Measurements from ENCODE around the gene PLCB1. TPM values are rescaled to one million over a fixed set of nuclear protein-coding genes. Genes with fewer than 3 reads are reported as not detected.

Gene PLCB1
- total and polyA plus RNA-seq, 2 donors (not counting 3 experiments of a cell fraction or from before 2014, with no cell fraction given), result 10.2 to 53.4 TPM

DNA sequence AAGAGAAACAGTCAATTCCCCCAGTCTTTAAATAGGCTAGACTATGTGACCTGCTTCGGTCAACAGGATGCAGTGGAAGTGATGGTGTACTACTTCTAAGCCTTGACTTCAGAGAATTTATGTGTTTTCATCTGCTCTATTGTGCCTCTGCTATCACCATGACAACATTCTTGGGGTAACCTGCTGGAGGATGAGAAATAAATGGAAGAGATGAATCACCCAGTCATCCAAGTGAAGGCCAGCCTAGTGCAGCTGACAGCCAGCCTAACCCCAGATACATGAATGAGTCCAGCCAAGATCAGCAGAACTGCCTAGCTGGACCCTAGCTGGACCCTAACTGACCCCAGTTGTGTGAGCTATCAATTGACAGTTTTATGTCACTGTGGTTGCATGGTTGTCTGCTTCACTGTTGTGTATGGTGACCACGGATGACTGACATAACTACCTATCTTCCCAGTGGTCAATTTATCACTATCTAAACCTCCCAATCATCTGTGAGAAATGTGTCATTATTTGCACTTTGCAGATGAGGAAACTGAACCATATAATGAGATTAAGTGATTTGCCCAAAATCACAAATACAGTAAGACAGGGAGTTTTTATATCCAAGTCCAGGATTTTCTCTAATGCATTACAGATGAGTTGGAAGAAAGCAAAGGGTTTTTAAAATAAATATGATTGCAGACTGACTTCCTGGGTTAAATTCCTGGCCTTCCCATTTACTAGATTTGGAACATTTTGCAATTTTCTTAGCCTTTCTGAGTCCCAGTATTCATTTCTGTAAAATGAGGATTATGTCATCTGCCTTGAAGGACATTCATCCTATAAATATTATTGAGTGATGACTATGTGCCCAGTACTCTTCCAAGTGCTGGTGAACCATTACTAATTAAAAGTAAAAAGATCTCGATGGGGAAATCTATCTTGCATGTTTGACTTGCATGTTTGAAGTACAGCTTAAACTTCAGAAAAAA is 800.4 kb downstream of the PLCB1 start:
- CTCF ChIA-PET, result no interaction called here
- POLR2A ChIA-PET, result no interaction called here
- Histone ChIP-seq H3K27ac (ENCODE audit: insufficient read depth, low read depth, low read length) (no peak overlapping the region), H3K4me1 (ENCODE audit: control insufficient read depth, extremely low read depth, insufficient read depth, low read length) (no peaks in the 10 kb centered on the region), H4K20me1 (replicated peaks; ENCODE audit: control insufficient read depth, extremely low read depth, insufficient read depth, low read length) (no peaks in the 10 kb centered on the region), H2AFZ (ENCODE audit: low read depth, low read length) (no peak overlapping the region), H3K36me3 (ENCODE audit: control insufficient read depth in 2 of 2, extremely low read depth in 1 of 2, insufficient read depth in 2 of 2, low read length in 2 of 2) (no peaks in the 10 kb centered on the region), H3K9me3 (replicated peaks; ENCODE audit: control insufficient read depth, insufficient read depth, low read length) (no peaks in the 10 kb centered on the region), H3K9me1 (replicated peaks; ENCODE audit: control insufficient read depth, extremely low read depth, insufficient read depth, low read length) (no peaks in the 10 kb centered on the region), H3K9ac (replicated peaks; ENCODE audit: extremely low read depth, insufficient read depth, low read length) (no peak overlapping the region), H3K4me2 (ENCODE audit: insufficient read depth, low read length) (no peak overlapping the region), H3K27me3 (ENCODE audit: control insufficient read depth in 2 of 2, insufficient read depth in 2 of 2, low read length in 2 of 2) (no peaks in the 10 kb centered on the region), H3K4me3 (replicated peaks in 1 of 3; ENCODE audit: insufficient read depth in 1 of 3, low read depth in 1 of 3, low read length in 3 of 3) (no peak overlapping the region), H3K79me2 (ENCODE audit: control insufficient read depth, insufficient read depth, low read length) (no peaks in the 10 kb centered on the region)
- intact Hi-C loops (cut with micrococcal nuclease), result no loop called here
- DNase-seq (ENCODE audit: low read depth, low spot score), result peak; percentile 73
- TF ChIP-seq POLR2AphosphoS5 (IDR thresholded peaks at IDR 0.05; ENCODE audit: insufficient read depth, low read depth, low read length) (no peak), GATA2 (IDR thresholded peaks at IDR 0.05; ENCODE audit: insufficient read depth, insufficient read length, low read depth, low read length) (no peak), EZH2 (IDR thresholded peaks at IDR 0.05; ENCODE audit: borderline replicate concordance, low read depth, low read length, severe bottlenecking) (no peak), MYC (IDR thresholded peaks at IDR 0.05; ENCODE audit: low read depth, low read length) (no peak), JUN (IDR thresholded peaks at IDR 0.05; ENCODE audit: borderline replicate concordance, insufficient read depth, insufficient read length, low read depth) (no peak), POLR2A (IDR thresholded peaks at IDR 0.05; ENCODE audit: low read depth, low read length) (no peak)
- FAIRE-seq, result no peak
- no TSS peak for BruUV-seq (replicated peaks)
- dilution Hi-C loops (cut with MboI; ENCODE audit: extremely low pct_ligation_motif_present, low sequenced_read_pairs), result no loop called here

DNA sequence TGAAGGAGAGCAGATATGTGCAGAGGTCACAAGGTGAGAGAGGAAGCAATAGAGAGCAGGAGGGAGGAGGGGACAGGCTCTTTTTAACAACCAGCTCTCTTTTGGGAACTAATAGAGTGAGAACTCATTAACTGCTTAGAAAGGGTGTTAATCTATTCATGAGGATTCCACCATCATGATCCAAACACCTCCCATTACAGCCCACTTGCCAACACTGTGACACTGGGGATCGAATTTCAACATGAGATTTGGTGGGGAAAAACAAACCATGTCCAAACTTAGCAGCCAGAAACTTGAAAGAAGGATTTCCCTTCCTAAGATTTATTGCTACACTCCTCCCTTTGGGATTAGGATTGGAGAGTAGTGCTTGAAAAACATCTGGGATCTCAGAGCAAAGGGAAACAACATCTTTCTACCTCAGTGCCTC is 801.3 kb downstream of the PLCB1 start:
- Histone ChIP-seq H3K79me2 (ENCODE audit: control insufficient read depth, insufficient read depth, low read length) (no peaks in the 10 kb centered on the region), H3K4me3 (replicated peaks in 1 of 3; ENCODE audit: insufficient read depth in 1 of 3, low read depth in 1 of 3, low read length in 3 of 3) (no peak overlapping the region), H4K20me1 (replicated peaks; ENCODE audit: control insufficient read depth, extremely low read depth, insufficient read depth, low read length) (no peaks in the 10 kb centered on the region), H3K36me3 (ENCODE audit: control insufficient read depth in 2 of 2, extremely low read depth in 1 of 2, insufficient read depth in 2 of 2, low read length in 2 of 2) (no peaks in the 10 kb centered on the region), H3K9me1 (replicated peaks; ENCODE audit: control insufficient read depth, extremely low read depth, insufficient read depth, low read length) (no peaks in the 10 kb centered on the region), H3K27ac (ENCODE audit: insufficient read depth, low read depth, low read length) (no peak overlapping the region), H3K9me3 (replicated peaks; ENCODE audit: control insufficient read depth, insufficient read depth, low read length) (no peaks in the 10 kb centered on the region), H2AFZ (ENCODE audit: low read depth, low read length) (no peak overlapping the region), H3K9ac (replicated peaks; ENCODE audit: extremely low read depth, insufficient read depth, low read length) (no peak overlapping the region), H3K4me2 (ENCODE audit: insufficient read depth, low read length) (no peak overlapping the region), H3K4me1 (ENCODE audit: control insufficient read depth, extremely low read depth, insufficient read depth, low read length) (no peaks in the 10 kb centered on the region), H3K27me3 (ENCODE audit: control insufficient read depth in 2 of 2, insufficient read depth in 2 of 2, low read length in 2 of 2) (no peaks in the 10 kb centered on the region)
- DNase-seq (ENCODE audit: low read depth, low spot score) (no peak), FAIRE-seq (no peak)
- dilution Hi-C loops (cut with MboI; ENCODE audit: extremely low pct_ligation_motif_present, low sequenced_read_pairs) (no loop called here), intact Hi-C loops (cut with micrococcal nuclease) (no loop called here)
- CTCF ChIA-PET, result no interaction called here
- no TSS peak for BruUV-seq (replicated peaks)
- POLR2A ChIA-PET, result no interaction called here
- TF ChIP-seq EZH2 (IDR thresholded peaks at IDR 0.05; ENCODE audit: borderline replicate concordance, low read depth, low read length, severe bottlenecking) (no peak), POLR2AphosphoS5 (IDR thresholded peaks at IDR 0.05; ENCODE audit: insufficient read depth, low read depth, low read length) (no peak), MYC (IDR thresholded peaks at IDR 0.05; ENCODE audit: low read depth, low read length) (no peak), POLR2A (IDR thresholded peaks at IDR 0.05; ENCODE audit: low read depth, low read length) (no peak), JUN (IDR thresholded peaks at IDR 0.05; ENCODE audit: borderline replicate concordance, insufficient read depth, insufficient read length, low read depth) (no peak), FOS (IDR thresholded peaks at IDR 0.05; ENCODE audit: borderline replicate concordance, insufficient read depth, low read length) (no peak), GATA2 (IDR thresholded peaks at IDR 0.05; ENCODE audit: insufficient read depth, insufficient read length, low read depth, low read length) (no peak)
- TF ChIP-seq, protein P1, sequence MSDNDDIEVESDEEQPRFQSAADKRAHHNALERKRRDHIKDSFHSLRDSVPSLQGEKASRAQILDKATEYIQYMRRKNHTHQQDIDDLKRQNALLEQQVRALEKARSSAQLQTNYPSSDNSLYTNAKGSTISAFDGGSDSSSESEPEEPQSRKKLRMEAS (IDR thresholded peaks at IDR 0.05; ENCODE audit: insufficient read depth, insufficient read length), result no peak
- TF ChIP-seq, protein P2, sequence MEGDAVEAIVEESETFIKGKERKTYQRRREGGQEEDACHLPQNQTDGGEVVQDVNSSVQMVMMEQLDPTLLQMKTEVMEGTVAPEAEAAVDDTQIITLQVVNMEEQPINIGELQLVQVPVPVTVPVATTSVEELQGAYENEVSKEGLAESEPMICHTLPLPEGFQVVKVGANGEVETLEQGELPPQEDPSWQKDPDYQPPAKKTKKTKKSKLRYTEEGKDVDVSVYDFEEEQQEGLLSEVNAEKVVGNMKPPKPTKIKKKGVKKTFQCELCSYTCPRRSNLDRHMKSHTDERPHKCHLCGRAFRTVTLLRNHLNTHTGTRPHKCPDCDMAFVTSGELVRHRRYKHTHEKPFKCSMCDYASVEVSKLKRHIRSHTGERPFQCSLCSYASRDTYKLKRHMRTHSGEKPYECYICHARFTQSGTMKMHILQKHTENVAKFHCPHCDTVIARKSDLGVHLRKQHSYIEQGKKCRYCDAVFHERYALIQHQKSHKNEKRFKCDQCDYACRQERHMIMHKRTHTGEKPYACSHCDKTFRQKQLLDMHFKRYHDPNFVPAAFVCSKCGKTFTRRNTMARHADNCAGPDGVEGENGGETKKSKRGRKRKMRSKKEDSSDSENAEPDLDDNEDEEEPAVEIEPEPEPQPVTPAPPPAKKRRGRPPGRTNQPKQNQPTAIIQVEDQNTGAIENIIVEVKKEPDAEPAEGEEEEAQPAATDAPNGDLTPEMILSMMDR (IDR thresholded peaks at IDR 0.05; ENCODE audit: extremely low read depth in 1 of 2, insufficient read depth in 1 of 2, low read depth in 1 of 2, low read length in 2 of 2), result no peak
